ENCODE data around the gene NFKBIE.

NFKBIE gene

DNA sequence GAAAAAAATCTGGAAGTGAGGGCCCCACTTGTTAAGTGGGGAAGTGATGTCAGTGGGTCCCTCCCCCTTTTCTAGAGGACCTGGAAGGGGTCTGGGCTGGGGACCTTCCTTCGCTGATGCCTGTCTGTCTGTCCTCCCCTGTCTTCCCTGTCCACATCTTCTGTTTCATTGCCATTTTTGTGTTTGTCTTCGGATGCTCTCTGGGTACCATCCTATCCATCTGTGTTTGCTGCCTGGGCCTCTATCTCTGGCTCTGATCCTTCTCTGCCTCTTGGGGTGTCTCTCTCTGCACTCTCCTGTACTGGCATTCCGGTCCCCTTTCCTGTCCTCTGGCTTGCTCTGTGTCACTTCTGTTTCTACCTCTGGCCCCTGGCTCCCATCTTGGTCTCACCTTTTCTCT, 7.2 kb upstream of the NFKBIE start:
- DNase-seq = no peak

DNA sequence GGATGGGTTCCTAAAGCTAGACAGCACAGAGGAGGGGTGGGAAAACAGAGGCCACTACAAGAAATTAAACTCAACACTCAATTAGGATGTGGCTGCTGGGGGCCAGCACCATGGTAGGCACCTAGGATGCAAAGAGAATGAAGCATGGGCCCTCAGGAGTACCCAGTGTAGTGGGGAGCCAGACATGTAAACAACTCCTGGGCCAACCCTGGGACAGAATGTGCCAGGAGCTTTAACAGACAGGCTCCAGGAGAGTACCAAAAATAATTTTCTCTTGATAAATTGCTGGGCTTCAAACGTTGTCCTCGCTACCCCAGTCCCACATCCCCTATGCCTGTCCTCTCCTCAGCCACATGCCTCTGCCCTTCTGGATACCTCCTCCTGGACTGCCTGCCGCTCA, 6.6 kb upstream of the NFKBIE start:
- no peak for DNase-seq

DNA sequence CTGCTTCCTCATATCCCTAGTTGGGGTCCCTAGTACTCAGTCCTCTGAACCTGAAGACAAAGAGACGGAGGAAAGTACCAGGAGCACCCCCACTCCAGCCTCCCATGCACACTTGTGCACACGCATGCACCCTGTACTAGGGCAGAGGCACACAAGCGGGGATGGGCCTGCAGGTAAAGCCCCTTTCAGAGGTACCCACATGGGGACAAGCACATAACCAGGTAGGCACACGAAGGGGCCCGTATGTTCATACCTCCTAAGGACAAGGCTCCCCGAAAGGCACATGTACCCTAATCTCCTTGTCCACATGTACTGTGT, 6.0 kb upstream of the NFKBIE start:
- DNase-seq = no peak

DNA sequence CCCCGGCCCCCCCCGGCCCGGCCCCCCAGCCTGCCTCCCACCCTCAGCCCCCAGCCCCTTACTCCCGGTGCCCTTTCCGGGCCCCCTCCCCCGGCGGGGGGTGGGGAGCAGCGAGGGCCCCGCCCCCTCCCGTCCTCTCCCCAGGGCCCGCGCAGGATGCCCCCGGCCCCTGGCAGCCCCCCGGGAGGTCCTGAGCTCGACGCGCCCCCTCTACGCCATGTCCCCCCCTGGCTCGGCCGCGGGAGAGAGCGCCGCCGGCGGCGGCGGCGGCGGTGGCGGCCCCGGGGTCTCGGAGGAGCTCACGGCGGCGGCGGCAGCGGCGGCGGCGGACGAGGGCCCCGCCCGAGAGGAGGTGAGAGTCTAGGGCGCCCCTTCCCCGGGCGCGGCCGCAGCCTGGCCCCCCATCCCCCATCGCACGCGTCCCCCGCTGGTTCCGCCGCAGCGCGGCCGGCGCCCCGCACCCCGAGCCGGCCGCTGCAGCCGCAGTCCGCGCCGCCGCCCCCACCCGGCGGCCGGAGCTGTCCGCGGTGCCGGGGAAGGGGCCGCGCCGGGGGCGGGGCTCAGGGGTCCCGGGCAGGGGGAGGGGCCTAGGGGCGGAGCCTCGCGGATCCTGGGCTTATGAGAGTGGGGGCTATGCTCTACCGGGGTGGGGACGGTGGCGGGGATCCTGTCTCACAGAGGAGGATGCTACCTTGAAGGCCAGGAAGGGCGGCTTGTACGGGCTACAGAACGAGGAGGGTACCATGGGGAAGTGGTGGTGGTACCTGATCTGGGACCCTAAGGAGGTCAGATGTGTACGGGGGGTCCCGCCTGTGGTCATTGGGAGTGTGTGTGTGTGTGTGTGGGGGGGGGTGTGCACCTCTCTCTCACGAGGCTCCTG, 5.4 kb upstream of the NFKBIE start:
- DNase-seq = peak; percentile 28

DNA sequence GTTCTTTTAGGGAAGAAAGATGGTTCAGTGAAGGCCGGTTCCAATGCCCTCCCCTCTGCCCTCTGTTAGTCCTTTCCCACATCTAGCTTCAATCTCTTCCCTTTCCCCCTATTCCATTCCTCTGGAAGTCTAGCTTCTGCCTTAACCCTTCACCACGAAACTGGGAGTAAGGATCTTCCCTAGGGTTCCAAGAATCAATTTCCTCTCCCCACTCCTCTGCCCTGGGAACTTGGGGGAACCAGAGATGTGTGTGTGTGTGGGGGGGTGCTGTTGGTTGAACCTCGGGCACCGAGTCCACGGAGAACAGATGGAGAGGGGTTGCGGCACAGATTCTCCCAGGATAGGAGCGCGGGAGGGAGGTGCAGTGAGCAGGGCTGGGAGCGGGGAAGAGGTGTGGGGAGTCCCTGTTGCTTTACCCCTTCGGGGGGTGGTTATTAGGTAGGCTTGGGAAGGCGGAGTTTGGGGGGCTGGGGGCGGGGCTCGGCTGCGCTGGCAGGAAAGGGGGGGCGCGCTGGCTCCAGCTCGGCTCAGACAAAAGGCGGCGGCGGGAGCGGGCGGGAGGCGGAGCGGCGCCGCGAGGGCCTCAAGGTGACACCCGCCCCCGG, 4.7 kb upstream of the NFKBIE start, which contains the start of gene TMEM151B:
TSS of gene TMEM151B (plus strand) at position 530 of the 605 bp plus-strand sequence. CDS start 293 bp downstream, outside the sequence.
- no peak for DNase-seq

DNA sequence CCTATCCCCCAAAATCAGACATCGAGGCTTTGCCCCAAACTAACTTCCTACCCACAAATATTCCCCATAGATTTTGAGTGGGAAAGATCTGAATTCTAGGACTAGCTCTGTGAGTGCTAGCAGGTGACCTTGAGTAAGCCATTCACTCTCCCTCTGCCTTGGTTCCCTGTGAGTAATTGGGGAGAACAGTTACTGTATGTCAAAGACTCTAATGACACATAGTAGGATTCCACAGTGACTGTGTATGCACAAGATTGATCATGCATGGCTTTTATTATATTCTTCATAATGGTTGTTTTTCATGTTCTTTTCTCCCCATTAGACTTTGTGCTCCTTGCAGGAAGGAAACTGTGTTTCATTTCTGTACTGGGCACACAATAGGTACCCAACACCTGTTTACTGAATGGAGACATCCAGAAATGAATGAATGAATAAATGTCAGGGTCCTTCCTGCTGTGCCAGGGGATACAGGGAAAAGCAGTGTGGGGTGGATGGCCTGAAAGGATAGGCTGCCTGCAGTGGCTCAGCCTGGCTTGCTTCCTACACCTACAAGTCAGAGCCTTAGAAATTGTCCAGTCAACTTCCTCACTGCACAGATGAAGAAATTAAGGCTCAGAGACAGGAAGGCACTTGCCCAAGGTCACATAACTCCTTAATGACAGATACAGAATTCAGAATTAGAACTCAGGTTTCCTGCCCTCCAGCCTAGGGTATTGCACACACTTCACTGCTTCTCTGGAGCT, 4.0 kb upstream of the NFKBIE start:
- no peak for DNase-seq

DNA sequence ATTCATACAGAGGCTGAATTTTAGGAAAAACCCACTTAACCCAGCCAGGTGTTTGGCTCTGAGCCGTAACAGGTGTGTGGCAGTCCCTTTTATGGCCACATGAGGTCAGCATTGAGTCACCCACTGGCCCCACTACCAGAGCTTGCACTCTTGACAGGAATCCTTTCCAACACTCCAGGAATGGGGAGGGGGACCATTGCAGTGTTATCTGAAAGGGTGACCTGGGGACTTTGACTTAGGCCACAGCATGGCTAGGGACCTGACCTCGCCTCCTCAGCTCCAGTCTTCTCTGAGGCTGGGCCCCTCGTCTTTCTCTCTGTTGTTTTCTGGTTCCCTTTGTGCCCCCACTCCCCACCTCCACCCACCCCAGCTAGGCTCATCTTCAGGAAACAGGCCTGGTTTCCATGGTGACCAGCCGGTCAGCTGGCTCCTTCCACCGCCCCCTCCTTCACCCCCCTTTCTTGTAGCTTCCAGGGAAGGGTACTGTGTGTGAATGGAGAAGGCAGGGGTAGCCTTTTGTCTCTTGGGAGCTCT, 2.8 kb upstream of the NFKBIE start:
- peak; percentile 83 for DNase-seq

DNA sequence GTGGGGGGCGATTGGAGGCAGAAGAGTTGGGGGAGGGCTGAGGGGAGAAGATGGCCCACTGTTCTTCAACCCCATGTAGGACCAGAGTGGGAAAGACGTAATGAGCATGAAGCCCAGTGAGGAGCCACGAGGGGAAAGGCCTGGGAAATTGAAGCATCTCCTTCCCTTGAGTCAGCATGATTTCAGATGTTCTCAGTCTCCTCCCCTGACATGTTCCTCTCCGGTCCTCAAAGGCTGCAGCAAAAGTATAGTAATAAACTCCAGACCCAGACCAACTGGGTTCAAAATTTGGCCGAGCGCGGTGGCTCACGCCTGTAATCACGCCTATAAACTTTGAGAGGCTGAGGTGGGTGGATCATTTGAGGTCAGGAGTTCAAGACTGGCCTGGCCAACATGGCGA, 1.9 kb upstream of the NFKBIE start:
- DNase-seq = no peak

DNA sequence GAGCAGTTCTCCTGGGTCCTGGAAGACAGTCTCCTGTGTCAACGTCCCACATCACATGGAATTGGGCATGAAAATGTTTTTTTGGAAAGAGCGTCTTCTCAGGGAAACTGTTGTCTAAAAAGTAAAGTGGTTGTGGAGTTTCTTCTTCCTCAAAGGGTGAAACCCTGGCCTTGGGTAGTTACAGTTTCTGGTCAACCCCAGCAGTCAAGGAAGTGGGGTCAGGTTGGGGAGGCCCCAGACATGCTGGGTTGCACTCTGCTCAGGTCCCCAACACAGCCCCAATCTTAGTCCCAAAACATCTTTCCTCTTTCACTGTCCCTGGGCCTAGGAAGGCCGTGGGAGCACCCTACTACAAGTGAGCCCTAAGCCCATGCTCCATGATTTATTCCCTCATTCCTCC, 996 bp upstream of the NFKBIE start:
- DNase-seq = no peak

DNA sequence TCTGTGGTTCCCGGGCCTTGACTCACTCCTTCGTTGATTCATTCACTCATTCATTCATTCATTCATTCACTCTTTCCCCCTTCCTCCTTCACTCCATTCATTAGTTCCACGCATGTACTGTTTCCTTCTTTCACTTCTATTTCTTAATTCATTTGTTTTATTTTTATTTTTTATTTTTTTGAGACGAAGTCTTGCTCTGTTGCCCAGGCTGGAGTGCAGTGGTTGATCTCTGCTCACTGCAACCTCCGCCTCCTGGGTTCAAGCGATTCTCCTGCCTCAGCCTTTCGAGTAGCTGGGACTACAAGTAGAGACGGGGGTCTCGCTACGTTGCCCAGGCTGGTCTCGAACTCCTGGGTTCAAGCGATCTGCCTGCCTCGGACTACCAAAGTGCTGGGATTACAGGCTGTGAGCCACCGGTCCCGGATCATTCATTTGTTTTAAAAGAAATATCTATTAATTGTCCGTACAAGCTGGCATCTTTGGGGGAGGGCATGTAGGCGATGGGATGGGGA, 427 bp upstream of the NFKBIE start:
- no peak for DNase-seq

DNA sequence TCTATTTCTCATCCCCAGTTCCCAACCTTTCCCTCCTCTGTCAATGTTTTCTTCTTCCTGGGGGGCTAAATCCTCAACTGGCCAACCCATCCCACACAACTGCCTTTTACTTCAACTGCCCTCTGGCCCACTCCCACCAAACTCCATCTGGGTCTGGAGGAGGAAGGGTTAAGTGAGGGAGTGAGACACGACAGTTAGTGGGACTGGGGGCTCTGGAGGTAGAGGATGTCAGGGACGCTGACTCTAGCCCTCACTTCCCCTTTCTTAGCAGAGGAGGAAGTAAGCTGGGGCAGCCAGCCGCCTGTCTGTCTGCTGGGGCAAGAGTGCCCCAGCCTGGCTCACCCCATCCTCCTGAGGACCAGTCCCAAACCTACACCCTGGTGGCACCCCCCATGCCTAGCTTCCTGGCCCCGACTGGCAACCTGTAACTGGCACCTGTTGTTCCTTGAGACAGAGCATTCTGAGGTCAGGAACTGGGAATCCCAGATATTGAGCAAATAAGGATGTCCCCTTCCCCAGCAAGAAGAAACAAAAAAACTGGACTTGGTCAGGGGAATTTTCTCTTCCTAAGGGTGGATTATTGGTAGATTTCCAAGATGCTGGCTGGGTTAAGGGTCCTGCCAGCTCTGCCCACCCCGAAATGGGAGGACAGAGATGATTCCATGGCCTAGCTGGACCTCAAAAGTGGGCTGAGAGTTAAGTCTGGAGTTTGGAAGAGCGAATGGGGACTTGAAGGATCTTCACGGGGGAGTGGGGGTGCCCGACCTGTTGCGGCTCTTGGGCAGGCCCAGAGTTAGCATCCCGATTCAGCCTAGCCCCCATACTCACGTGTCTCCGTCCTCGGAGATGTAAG, 971 bp downstream of the NFKBIE start:
- DNase-seq = no peak

DNA sequence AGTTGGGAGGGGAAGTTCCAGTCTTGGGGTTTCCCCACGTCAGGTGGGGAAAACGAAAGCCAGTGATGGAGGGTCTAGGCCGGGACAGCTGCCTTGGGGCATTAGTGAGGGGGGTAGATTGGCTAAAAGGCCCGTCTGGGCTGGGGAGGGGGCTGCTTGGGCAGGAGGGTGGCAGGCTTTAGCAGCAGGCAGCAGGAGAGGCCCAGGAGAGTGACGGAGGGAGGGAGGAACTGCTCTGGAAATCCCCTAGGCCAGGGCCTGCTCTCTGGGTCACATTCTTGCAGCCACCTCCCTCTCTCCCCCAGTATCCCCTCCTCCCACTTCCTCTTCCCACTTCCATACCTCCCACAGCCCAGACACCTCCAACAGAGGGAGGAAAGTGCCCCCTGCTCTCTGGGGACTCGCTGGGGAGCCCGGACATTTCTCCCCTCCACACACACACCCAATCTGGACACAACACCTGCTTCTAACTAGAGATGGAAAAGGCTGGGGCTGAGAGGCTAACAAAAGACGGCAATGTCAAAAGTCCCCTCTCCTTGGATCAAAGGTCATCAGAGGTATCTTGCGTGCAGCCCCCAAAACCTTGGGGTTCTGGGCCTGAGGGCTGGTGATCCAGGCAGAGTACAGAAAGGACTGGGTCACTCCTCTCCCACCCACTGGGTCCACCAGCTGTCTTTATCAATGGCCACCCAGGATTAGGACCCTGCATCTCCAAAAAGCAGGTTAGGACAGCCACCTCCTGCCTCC, 1.8 kb downstream of the NFKBIE start:
- DNase-seq = no peak

DNA sequence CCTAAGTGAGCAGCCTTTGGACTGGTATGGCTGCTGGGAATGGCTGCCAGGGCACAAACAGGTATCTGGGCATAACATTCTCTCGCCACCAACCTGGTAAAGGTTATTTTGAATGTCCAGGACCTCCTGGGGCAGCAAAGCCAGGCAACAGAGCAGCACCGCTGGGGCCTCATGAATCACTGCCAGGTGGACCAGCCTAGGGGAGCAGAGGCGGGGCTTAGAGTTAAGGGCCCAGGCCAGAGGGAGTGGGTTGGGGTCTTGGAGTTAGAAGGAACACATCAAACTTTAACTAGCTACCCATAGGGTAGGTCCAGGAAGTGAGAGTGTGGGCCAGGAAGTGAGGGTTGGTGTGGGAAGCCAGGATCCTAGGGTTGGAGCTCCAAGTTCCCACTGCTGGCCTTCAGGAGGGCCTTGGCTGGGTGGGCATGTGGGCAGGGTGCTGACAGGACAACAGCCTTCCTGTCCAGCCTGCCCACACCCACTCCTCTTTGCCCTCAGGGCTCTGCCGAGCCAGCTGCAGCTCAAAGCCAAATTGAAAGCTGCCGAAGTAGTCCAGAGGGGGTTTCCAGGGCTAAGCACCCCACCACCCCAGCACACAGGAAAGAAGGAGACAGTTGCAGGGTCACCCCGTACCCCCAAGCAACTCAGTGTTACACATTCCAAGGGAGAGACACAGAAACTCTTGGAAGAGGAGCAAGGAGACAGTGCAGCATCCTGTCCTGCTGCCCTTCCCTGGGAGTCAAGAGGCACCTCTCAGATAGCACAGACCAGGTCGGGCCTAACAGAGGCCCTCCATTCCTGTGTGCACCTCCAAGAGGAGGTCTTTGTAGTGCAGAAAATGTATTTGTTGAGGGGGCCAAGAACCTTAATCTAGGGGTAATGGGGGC, 2.6 kb downstream of the NFKBIE start:
- no peak for DNase-seq

DNA sequence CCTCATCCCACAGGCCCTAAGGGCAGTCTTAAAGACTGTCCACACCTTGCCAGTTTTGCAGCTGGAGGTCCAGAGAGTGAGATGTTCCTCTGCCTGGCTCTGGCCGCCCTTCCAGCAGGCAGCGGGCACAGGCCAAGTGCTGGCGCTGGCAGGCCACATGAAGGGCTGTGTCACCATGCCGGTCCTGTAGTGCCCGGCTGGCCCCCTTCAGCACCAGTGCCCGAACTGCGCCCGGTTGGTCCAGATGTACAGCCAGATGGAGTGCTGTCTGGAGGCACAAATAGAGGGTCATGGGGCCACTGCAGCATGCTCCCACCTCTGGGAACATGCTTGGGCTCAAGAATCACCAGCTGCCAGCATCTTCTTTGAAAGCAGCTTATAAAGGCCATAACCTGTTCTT, 3.8 kb downstream of the NFKBIE start:
- DNase-seq = no peak

DNA sequence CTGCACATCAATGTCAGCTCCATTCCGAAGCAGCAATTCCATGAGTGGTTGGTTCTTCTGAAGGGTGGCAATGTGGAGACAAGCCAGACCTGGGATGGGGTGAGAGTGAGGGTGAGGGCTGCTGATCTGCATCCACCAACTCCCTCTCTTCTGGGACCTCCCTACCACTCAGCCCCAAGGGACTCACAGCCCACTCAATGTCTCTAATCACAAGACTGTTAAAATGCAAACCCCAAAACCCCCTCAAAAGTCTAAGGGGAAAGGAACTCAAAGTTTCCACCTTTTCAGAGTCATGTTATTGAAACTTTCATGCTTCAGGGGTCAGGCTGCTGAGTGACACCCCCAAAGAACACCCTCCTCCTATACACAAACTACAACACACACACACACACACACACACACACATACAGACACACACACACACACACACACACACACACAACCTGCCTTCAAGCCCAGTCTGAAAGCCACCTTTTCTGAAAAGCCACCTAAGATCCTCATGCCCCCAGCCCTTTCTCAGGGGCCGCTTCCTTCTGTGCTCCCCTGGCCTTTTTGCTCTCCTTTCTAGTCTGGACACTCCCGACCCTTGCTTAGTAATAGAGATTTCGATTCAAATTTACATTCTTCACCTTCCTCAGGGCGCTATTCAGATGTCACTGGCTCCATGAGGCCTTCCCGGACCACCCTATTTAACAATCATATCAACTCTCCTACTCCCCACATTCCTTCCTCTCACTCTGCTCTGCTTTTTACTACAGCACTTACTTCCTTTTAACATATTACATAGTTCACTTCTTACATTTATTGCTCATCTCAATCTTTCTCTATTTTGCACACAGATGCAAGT, 4.7 kb downstream of the NFKBIE start:
- DNase-seq = no peak

DNA sequence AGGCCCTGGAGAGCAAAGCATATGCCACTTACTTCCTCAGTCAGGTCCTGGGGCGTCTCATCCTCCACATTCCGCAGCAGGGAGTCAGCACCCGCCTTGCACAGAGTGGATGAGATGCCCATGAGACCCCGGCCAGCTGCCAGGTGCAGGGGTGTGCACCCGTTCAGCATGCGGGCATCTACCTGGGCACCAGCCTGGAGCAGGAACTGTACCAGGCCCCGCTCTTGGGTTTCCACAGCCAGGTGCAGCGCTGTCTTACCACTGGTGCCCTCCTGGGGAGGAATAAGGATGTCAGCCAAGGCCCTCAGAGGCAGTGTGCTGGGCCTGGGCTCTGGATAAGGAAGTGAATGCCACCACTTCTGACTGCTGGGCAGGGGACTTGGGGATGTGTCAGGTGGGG, 5.3 kb downstream of the NFKBIE start:
- no peak for DNase-seq

DNA sequence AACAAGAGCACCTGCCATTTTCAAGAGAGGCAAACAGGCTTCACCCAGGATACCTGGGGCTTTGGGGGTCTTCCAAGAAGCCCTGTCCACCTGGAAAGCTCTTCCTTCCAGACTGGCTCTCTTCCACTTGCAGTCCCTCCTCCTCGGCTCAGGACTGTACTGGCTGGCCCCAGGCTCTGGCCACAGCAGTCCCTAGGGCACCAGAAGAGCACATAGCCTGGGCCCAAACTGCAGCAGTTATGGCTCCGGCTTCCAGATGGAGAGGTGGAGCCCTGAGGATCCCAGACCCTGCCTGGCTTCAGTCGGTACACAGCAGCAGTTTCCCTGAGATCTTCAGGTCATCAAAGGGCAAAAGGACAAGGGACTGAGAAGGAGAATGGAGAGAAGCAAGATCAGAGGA, 6.4 kb downstream of the NFKBIE start:
- no peak for DNase-seq

DNA sequence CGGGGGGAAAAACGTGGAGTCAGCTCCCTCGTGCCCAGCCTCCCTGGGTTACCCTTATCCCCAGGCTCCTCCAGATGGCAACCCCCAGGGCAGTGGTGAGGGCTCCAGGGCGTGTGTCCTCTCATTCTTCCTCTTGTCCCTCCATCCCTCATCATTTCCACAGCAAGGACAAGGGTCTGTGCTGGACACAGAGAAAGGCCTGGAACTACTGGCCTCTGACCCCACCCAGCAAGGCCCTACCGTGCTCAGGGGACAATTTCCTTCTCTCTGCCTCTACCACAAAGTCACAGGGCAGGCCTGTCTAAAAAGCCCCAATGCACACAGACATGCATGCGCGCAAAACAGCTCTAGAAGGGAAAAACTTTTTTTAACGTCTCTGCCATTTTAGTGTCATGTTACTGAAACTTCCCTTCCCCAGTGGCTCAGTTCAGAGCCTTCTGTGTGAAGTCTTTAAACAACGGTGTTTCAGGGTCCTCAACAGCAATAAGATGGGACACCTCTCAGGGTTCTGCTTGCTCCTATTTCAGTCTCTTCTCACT, 7.0 kb downstream of the NFKBIE start:
- DNase-seq = no peak

DNA sequence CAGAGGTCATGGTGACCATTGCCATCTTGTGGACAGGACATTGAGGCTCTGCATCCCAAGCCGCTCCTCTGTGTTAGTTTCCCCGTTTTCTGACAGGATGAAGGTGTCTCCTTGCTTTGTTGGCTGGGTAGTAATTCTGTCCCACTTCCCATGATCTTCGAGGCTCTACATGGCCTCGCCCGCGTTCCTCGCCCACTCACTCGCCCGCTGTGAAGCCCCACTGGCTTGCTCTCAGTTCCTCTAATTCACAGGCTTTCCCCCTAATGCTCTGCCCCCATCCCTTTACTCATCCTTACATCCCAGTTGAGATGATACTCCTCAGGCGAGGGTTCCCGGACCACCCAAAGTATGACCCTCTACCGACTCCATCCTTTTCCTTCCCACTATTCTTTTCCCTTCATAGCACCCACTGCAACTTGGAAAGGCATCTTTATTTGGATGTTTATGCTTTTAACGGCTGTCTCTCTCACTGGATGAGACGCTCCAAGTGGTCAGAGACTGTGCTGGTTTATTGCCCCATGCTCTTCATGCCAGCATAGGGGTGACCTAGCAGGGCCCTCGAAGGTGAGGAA, 7.5 kb downstream of the NFKBIE start:
- no peak for DNase-seq

All from NCI-H748 treated with DMSO at 0.1 percent for 48 hours (cell line).